GM13976 (cell line): ENCODE measurements around the gene NLRP14.

Experiments used
- DNase-seq: peaks from one replicate; pipeline ENCODE4 v3.0.0; 2012; ENCODE audit warnings: low spot score
- in situ Hi-C: fragments of 300-500 bp; cut with MboI; formaldehyde crosslinking; loops from one replicate; pipeline ENCODE4 v1.12.0; 2022; ENCODE audit warnings: low sequenced_read_pairs, mixed read lengths, inconsistent platforms; ENCODE audit not compliant: unreplicated experiment
- TF ChIP-seq, protein P1 (sequence below): IDR thresholded peaks from 2 replicates; pipeline ENCODE4 v1.5.1; 2012; ENCODE audit warnings: borderline replicate concordance, mild to moderate bottlenecking; ENCODE audit not compliant: insufficient read depth; ENCODE audit errors: extremely low read depth, missing control alignments, control extremely low read depth

Gene NLRP14

DNA sequence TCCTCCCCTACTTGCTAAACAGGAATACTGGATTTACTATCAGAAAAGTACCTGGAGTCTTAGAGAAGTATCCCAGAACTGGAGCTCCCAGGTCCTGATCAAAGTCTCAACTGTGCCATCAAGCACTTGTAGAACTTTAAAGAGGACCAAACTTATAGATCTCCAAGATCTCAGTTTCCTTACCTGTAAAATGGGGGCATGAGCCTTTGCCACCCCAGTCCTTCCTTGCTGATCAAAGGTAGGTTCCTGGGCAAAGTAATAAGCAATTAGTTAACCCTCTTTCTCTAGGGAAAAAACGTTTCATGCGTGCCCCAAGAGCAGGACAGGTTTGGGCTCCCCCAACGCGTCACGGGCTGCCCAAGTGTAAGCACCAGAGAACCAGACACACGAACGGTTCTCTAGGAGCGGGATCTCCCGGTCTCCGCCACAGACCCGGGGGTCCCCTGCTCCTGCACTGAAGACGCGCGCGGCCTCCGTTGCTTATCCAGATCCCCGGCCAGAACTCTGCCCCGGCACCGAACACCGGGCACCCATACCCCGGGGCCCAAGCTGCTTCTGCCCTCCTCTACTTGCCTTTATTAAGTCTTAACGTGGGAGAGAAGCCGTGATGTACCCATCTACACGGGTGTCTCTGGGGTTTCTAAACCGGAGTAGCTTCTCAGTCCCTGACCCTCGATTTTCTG, 638 bp upstream of the NLRP14 start:
- DNase-seq = peak; percentile 22
- in situ Hi-C loops = no loop called here
- TF ChIP-seq, protein P1, sequence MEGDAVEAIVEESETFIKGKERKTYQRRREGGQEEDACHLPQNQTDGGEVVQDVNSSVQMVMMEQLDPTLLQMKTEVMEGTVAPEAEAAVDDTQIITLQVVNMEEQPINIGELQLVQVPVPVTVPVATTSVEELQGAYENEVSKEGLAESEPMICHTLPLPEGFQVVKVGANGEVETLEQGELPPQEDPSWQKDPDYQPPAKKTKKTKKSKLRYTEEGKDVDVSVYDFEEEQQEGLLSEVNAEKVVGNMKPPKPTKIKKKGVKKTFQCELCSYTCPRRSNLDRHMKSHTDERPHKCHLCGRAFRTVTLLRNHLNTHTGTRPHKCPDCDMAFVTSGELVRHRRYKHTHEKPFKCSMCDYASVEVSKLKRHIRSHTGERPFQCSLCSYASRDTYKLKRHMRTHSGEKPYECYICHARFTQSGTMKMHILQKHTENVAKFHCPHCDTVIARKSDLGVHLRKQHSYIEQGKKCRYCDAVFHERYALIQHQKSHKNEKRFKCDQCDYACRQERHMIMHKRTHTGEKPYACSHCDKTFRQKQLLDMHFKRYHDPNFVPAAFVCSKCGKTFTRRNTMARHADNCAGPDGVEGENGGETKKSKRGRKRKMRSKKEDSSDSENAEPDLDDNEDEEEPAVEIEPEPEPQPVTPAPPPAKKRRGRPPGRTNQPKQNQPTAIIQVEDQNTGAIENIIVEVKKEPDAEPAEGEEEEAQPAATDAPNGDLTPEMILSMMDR = no peak

DNA sequence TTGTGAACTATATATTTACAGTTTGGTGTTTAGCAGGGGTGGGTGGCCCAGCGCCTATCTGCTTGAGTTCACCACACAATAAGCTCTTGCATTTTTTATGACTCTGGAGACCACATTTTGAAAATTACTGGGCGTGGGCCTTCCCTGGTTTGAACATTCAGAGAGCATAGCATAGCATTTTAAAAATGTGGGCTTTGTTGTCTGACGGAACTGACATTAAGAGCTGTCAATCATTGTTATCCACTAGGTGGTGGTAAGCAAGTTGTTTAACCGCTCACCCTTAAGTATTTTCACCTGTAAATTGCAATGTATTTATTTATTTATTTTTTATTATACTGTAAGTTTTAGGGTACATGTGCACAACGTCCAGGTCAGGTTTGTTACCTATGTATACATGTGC, 1.0 kb downstream of the NLRP14 start:
- DNase-seq = no peak
- in situ Hi-C loops = no loop called here
- TF ChIP-seq, protein P1 = no peak

DNA sequence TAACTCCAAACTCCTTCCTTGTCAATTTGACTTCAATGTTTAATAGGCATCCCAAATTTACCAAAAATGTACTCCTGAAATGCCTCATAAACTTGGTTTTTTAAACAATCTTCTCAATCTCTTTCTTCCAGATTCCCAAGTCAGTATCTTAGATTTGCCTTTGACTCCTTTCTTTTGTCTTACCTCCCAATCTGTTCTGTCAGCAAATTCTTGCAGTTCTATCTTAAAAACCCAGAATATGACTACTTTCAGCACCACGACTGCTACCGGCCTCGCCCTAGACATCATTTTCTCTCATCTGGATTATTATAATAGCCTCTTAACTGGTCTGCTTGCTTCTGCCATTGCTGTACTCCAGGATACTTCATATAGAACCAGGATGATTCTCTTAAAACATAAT, 7.9 kb downstream of the NLRP14 start:
- no peak for DNase-seq
- in situ Hi-C loops = no loop called here
- TF ChIP-seq, protein P1 = no peak

DNA sequence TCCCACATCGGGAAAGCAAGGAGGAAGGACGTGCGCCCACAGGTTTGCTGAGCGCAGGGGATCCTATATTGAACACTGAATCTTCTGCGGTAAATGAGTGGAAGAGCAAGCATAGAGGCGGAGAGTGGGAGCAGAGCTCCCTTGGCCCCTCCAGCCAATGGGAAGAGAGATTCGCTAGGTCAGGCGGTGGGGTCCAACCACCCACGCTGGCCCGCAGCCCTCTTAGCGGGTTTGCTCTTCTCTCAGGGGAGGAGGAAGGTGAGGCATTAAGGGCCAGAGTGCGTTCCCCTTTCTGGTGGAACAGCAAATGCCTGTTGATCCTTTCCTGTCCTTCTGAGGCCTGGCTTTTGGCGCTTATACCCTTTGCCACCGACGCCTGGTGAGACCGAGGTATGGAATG, 10.6 kb downstream of the NLRP14 start:
- DNase-seq = no peak
- TF ChIP-seq, protein P1 = no peak
- in situ Hi-C loops = no loop called here

DNA sequence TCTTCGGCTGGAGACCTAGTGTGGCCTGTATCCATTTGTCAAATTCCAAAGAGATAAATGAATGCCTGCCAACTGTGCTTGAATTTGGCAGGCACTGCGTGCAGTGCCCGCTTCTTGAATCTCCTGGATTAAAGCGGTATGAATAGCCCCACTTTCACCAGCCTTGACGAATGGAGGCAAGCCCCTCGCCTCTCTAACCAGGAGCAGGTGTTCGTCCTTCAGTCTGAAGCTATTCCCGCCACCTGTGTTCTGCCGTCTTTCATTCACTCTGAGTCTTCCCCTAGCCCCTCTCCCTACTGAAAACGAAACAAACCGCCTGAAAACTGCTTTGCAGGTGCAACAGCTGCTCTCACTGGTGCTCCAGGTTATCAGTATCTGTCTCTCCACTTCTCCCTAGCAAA, 11.2 kb downstream of the NLRP14 start:
- TF ChIP-seq, protein P1 = no peak
- in situ Hi-C loops = no loop called here
- DNase-seq = no peak

DNA sequence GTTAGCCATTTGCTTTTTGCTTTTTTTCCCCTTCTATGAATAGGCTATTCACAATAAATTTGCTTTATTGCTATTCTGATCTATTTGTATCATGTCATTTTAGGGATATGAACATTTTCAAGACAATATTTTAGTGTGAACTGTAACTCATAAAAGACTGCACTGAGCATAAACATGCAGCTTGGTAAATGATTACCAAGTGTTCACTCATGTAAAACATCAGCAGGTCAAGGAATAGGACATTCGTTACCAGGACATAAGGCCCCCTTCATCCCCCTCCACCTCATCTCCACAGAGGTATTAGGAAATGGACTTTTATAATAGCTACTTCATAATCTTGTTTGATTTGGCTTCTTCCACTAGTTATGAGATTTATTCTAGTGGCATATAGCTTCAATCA, 12.4 kb downstream of the NLRP14 start:
- TF ChIP-seq, protein P1 = no peak
- in situ Hi-C loops = no loop called here
- DNase-seq = no peak
